GM19324 (cell line): ENCODE data around the gene EMC1.
"Not testable (repeated sequence)": the region's sequence is repeated elsewhere in the genome, so short reads cannot be mapped to it uniquely, and the experiment has no call there.

Experiments
- ATAC-seq: cut with Tn5 transposase; IDR thresholded peaks from one replicate; pipeline ENCODE4 v1.9.1; 2021; ENCODE audit warnings: mild to moderate bottlenecking, moderate library complexity; ENCODE audit not compliant: unreplicated experiment, low FRiP score

Gene EMC1

DNA sequence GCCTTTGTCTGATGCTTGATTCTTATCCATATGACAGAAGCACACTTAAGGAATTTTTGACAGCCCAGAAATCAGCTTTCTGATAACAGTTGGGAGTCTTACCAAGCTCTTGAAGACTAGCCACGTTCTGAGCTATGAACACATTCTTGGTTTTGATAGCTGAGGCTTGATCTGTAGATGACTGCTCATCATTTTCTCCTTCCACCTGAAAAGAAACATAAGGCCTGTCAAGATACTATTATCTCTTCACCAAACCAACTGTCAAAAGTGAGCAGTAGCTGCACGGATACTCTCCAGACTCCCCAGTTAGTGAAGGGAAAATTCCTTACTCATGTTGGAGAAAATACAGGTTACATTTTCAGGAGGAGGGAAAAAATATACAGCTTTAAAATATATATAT, 53.5 kb downstream of the EMC1 start:
- ATAC-seq: no peak

DNA sequence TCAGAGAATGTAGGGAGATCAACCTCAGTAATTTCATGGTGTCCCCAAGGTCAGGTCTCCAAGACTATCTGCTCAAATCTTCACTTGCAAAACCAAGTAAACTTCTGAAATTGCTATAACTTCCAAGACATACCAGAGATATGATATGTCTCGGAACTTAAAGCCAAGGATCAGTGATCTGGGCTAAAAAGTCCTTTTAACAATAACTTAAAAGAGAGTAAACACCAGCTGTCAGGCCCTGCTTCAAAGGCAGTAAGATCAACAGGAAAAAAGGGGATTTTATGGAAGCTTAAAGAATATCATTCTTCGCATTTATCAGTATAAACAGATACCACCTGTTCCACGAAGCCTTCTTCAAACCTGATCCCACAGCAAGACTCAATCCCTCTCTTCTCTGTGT, 55.0 kb downstream of the EMC1 start:
- no peak for ATAC-seq

- ATAC-seq: no peak
Measured at GRCh38 chr1:19193004-19193403, 58.3 kb downstream of the EMC1 start.

GRCh38 chr1:19191811-19192210, 59.5 kb downstream of the EMC1 start:
- no peak for ATAC-seq

DNA sequence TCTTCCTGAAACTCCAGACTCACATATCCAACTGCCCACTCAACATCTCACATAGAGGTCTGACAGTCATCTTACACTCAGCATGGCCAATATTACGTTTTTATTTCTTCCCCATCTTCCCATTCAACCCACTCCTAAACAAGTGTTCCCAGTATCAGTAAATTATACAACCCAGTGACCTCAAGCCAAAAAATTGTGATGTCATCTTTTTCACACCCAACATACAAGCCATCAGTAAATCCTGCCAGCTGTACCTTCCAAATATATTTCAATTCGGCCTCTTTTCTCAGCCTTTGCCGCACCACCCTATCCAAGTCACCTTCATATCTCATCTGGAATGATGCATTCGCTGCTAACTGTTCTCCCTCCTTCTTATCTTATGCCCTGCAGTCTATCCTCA, 60.9 kb downstream of the EMC1 start:
- no peak for ATAC-seq

DNA sequence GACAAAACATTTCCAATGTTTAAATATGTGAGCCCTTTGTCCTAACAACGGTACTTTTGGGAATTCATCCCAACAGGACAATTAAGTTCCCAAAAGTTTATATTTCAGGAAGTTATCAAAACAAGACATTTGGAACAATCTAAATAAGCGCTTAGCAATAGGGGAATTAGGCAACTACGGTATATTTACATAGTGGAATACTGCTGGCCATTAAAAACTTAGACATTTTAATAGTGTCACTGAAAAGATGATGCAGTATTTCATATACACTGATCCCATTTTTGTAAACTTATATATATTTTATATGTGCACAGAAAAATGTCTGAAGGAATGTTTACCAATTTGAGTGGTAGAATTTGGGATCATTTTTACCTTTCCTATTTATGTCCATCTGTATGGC, 62.1 kb downstream of the EMC1 start:
- no peak for ATAC-seq

GRCh38 chr1:19187852-19188251, 63.5 kb downstream of the EMC1 start:
- ATAC-seq: no peak

DNA sequence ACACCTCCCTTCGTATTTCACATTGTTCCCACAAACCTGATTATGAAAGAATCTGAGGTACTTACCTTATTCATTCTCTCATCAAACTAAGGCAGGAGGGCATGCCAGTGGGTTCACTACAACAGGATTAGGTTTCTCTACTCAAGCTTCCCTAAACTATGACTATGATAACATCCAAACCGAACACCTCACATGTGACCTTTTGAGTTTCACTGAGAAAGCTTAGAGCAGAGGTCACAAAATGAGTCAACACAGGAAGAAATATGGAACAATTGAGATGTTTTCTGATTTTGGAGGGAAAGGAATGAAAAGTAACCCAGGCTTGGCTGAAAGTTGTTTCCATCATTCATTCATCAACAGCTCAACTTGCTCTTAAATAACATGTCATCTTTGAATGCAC, 65.3 kb downstream of the EMC1 start:
- no peak for ATAC-seq

- ATAC-seq: no peak
Measured at GRCh38 chr1:19182223-19182622, 69.1 kb downstream of the EMC1 start.

DNA sequence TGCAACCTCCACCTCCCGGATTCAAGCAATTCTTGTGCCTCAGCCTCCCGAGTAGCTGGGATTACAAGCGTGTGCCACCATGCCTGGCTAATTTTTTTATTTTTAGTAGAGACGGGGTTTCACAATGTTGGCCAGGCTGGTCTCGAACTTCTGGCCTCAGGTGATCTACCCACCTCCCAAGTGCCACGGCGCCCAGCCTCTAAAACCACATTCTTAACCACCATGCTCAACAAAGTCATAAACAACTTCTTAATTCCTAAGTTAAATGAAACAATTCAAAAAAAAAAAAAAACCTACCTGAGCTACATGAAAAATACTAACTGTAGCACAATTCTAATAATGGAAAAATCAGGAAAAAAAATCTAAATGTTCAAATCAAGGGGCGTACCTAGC, 71.1 kb downstream of the EMC1 start:
- not testable (repeated sequence) for ATAC-seq

GRCh38 chr1:19179597-19180264, 71.6 kb downstream of the EMC1 start:
- no peak for ATAC-seq

DNA sequence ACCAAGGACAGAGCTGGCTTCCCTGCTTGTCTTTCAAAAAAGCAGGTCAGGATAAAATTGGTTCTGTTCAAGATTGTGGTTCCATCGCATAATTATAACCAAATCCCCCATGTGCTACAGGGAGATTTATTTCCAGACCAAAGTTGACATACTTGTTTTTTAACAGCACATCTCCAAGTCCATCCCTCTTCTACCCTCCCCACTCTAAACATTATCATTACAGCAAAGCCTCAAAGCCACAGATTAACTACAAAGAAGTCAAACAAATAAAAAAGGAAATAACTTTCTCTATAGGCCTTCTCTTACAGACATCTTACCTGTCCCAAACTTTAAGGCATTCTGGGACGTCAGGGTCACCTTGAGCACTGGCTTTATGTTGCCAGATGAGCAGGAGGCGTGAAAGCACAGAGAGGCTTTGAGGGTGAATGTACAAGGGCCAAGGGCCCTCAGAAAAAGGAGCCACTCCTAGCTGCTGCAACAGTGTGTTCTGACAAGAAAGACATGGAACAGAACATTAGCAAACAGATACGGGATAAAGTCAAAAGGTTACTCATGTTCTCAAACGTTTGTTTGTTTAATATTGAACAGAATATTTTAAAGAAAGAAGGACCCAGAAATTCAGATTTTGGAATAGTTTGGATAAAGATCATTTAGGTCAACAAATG, 72.5 kb downstream of the EMC1 start:
- ATAC-seq: no peak

DNA sequence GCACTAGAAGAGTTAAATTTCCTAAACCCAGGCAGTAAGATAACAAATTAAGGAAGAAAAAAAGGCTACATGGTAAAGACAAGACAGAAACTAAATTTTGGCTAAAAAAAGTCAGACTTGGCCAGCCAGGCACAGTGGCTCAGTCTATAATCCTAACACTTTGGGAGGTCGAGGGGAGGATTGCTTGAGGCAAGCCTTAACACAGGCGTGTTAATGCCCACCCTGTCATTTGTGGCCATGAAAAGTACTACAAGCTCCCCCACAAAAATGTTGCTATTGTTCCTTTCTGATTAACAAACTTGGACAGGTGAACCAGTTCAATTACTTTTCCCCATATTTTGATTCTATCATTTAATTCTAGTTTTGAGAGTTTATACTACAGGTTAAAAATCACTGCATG, 73.5 kb downstream of the EMC1 start:
- no peak for ATAC-seq

DNA sequence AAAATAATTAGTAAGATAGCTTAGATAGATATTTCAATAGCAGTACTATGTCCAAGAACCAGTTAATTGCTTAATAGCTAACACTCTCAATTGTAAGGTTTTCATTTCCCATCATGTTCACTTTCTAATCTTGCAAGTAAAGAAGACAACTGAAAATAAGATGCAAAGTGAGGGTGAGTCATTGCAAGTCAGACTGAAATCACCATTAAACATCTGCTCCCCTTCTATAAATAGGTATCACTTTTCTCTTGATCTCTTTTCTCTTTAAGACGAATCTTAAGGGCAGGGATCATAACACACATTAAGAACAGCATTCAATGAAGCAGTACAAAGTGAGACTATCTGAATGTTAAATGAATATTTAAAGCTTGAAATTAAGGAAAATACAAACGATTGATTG, 81.7 kb downstream of the EMC1 start:
- no peak for ATAC-seq

GRCh38 chr1:19167140-19167539, 84.2 kb downstream of the EMC1 start:
- ATAC-seq: no peak

- no peak for ATAC-seq
Measured at GRCh38 chr1:19166066-19166465, 85.3 kb downstream of the EMC1 start.
